HG02852 (cell line): ENCODE data around the gene CSRNP3.
"Not testable (repeated sequence)": the region's sequence is repeated elsewhere in the genome, so short reads cannot be mapped to it uniquely, and the experiment has no call there.

Experiments
- ATAC-seq: cut with Tn5 transposase; IDR thresholded peaks from one replicate; pipeline ENCODE4 v1.9.1; 2021; ENCODE audit warnings: mild to moderate bottlenecking, moderate library complexity; ENCODE audit not compliant: unreplicated experiment

Gene CSRNP3

DNA sequence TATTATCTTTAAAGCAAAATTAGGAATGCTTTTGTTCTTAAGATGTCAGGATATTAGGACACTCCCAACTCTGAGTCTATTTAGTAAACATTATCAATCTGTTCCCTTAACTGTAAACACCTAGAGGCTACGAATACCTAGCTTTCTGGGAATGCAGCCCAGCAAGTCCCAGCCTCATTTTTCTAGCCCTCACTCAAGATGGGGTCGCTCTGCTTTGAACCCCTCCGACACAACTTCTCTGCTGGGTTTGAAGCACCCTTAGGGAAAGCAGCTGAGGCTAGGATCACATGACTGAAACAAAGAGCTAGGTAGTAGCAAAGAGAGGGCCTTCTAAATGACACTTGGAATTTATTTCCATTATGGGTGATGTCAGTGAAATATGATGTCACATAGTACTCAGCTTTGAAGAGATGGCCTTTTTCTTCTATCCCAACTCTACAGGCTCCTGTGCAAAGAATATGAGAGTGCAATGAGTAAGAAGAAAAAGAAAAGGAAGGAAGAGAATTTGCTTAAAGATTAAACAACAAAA, 114.7 kb downstream of the CSRNP3 start:
- no peak for ATAC-seq

DNA sequence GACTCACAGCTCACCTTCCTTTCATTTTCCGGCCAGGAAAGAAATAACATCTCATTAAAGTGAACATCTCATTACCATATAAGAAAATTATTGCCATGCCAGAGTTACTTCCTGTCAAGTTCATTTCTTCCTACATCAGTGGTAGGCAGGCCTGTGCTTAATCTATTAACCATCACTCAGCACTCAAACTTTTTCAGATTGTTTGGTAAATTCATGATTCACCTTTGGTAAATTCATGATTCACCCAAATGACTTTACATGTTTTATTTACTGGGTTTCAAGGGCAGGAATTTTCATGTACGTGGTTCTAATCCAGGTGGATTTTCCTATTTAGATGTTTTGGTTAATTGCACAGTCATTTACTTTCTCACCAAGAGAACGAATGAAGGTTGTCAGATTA, 116.5 kb downstream of the CSRNP3 start:
- ATAC-seq, result no peak

DNA sequence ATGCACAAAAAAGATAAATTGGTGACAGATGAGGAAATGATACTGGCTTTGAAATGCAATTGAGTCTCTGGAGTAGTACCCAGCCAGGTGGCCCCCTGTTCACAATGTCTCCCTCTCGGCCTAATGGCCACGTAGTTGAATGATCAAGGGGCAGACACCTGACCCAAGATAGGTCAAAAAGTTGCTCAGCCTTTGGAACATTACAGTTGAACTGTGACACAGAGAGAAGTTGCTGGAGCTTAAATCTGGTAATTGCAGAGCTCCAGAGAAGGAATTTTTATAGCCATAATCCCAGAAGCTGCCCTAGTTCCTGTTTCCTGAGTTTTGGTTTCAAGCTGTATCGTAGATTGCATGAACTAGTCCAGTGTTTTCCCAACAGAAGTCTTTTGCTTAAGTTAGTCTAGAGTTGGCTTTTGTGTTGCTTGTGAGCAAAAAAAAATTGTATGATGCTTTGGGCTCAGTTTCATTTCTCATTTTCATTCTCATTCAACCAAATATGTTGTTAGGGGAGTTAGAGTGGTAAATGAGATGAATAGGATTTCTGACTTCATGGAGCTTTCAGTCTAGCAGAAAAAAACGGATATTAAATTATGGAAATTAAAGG, 117.9 kb downstream of the CSRNP3 start:
- ATAC-seq, result peak; percentile 89

DNA sequence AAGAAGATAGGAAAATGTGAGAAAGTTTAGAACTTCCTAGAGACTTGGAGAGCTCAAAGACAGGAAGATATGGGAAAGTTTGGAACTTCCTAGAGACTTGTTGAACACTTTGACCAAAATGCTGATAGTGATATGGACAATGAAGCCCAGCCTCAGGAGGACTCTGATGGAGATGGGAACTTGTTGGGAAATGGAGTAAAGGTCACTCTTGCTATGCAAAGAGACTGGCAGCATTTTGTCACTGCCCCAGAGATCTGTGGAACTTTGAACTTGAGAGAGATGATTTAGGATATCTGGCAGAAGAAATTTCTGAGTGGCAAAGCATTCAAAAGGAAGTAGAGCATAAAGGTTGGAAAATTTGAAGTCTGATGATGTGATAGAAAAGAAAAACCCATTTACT, 121.5 kb downstream of the CSRNP3 start:
- ATAC-seq, result not testable (repeated sequence)

DNA sequence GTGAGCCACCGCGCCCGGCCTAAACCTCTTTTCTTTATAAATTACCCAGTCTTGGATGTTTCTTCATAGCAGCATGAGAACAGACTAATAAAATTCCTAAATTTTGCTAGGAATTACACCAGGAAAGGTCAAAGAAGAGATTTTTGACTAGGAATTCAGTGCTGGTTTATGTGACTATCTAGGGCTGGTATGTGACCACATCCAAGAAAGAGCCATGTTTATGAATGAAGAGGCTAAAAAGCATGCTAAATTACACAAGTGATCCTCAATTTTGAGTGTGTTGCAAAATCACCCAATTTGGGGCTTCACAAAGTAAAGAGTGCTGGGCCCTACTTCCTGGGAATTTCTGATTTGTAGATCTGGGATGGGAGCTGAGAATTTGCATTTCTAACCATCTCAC, 123.6 kb downstream of the CSRNP3 start:
- ATAC-seq, result no peak

DNA sequence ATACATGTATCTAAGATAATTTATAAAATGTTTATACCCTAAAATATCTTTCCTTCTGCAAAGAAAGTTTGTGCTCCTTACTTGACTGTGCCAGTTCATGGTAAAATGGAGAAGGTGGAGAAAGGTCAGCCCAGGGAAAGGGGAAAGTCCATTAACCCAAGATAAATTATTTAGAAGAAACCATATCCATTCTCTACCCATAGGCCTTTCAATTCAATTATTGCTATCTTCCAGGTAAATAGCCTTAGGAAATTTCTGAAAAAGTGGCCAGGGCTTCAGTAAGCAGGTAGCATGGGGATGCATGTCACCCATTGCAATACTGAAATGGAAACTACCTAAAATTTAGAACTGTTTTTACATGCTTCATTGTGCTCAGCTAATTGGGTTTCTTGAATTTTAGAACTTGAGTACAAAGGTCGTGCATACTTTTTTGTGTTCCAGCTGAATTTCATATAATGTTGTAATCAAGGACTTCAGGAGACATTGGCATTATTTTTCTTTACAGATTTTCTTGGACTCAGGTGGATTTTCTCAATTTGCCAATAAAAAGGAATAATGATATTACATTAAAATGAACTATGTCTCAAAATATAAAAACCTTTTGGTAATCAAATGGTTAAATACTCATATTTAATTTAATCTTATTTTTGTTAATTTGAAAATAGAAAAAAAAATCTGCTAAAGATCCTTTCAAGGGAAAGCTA, 124.9 kb downstream of the CSRNP3 start:
- peak; percentile 55 for ATAC-seq

DNA sequence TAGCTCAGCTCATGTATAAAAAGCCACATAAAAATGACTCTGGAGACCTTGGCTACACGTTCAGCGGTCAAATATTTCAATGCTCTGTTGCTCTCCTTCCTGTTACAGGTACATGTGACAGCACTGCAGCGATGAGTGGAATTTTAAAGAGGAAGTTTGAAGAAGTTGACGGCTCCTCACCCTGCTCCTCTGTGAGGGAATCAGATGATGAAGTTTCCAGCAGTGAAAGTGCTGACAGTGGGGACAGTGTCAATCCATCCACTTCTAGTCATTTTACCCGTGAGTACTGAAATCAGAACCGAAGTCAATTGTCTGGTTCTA, 125.4 kb downstream of the CSRNP3 start:
- ATAC-seq, result peak; percentile 91

DNA sequence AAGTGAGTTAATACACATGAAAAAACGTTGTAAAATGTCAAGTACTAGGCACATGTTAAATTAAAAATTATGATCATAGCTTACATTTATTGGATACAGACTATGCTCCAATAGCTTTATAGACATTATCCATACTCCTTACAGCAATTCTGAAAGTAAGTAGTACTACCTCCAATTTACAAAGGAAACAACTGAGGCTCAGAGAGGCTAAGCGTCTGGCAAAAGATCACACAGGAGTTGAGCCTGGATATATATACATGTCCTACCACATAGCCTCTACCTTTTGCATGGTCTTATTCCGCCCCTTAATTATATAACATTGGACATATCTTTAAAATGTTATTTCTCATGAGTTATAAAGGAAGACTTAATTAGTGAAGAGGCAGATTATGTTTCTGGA, 127.3 kb downstream of the CSRNP3 start:
- no peak for ATAC-seq

DNA sequence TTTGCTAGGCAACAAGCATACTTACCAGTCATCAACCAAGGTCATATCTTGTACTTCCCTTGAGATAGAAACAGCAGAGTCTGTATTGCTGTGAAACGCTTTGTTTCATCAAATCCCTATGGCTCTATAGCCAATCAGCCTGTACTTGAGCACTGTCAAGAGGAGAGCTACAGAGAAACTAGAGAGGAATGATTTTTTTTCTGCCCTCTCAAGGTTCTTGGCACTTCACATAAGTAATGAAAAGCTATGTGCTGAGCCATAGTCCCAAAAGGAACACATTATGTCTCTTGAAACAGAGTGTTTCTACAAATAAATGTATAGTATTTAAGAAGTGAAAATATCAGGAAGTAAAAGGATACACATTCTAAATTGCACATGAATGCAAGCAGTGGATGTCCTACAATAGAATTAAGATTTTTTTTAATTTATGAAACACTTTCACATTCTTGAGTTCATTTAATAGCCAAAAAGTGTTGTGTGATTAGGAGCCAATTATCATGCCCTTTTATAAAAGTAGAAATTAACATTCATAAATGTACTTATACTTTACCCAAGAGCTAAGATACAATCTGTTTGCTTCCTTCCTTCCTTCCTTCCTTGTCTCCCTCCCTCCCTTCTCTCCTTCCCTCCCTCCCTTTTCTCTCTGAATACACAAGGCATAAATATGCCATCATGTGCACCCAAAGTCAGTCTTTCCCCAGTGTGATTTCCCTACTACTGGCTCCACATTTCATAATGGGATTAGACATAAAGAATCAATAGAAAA, 131.8 kb downstream of the CSRNP3 start:
- no peak for ATAC-seq

DNA sequence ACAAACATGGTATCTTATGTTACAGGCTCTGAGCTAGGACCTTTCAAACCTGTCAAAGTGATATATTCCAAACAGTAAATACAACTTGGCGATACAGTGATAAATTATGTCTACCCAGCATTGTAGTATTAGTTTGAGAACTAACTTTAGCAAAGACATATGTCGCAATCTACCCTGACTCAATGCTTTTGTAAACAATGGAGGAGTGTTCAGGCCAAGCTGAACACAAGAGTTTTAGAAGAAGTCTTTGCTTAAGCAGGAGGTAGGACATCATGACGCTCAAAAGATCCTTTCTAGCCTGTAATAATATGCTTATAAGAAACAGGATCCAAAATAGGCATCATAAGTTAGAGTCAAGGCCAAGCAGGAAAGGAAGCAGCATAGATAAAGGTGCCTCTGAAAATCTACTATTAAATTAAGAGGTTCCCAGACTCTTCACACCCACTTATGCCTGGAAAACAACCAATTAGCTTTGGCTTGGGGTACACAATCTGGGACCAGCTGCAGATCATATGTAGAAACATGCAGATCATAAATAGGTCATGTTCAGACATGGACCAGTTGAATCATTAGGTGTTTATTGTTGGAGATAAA, 132.5 kb downstream of the CSRNP3 start:
- no peak for ATAC-seq

DNA sequence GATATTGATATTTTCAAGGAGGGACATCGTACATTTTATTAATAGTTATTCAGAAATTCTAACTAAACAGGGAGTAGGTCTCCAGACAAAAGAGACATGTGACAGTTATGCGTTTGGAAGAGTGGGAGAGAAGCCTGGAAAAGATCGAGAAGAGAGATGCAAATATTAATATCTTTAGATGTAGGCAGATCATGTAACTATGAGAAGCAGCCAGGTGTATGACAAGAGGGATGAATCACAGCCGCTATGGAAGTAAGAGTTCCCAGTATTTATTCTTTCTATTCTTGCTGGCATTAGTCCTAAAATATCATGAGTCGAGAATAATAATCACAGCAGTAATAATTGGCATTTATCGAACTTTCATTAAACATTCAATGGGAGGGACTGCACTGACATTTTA, 140.2 kb downstream of the CSRNP3 start:
- no peak for ATAC-seq

DNA sequence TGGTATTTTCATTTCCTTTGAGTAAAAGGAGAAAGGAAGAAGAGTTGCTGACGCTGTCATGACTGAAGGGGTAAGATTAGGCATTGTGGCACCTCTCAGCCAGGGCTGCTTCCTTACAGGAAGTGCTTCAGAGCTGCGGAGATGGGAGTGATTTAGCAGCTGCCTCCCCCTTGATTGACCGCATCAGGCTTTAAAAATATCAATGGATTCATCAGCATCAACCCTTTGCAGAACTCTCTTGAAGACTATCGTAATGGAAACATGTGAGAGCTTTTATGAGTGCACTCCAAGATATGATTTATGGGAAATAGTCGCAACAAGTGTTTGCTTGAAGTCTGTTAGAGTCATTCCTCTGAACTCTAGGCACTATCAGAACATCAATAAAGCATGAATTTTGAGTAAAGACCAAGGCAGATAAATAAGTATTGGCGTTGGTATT, 141.1 kb downstream of the CSRNP3 start:
- ATAC-seq, result no peak

DNA sequence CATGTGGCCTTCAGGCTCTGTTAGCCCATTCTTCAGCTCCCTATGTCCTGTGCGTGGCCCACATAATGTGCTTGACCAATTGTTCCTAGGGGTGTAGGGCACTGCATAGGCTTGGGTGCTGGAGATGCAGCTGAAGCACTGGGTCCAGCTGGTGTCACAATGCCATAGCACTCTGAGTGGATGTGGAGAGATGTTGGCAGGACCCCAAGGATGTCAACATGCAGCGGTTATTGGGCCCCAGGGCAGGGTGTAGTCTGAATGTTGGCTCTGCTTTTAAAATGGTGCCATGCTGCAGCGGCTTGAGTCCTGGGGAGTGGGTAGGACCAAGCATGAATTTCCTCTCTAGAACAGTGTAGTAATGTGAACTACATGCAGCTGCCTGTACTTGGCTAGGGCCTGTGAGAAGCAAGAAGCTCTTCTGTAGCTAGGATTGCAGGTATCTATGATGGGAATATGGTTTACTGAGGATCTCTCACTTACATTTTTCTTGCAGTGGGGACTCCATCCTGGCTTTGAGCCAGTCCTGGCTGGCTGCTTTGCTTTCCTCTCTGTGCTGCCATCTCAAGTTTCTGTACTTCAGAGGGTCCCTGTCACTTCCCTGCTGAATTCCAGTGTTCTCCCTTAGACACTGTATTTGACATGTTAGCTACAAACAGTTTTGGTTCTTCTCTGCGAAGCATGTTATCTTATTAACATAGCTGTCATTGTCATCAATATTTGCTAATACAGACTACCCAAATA, 148.4 kb downstream of the CSRNP3 start:
- no peak for ATAC-seq

DNA sequence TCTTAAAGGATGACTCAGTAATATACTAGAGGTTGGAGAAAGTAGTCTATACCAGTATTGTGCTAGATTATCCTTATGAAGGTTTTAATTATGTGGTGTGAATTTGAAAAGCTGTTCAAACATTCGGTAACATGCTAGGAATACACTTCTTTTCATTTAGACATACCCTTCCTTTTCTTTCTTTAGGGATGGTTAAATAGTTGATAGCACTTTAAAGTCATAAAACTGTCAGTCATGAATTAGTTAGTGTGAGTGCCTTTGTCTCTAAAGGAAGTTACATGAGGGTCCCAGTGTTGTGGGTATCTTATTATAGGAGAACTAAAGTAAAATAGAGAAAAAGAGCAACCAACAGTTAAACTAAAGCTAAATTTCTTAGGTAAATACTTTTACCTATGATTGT, 149.3 kb downstream of the CSRNP3 start:
- no peak for ATAC-seq

DNA sequence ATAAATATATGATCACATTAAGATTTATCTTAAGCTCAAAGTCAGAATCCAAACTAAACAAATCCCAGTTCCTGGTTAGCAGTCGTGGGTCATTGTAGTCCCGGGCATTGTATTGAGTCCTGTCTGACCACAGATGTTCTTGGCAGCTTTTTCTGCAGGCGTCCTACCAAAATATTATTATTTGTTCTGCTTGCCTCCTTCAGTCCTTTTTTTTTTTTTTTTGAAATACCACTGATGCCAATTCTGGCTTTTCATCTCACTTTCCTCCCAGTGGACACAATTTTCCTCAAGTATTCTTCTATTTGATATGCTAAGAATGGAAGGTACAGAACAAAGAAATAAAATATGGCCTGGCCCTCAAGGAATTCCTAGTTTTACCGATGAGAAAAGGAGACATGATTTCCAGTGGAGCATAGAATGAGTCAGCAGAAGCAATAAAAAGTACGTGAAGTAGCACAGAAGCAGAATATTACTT, 151.6 kb downstream of the CSRNP3 start:
- no peak for ATAC-seq

DNA sequence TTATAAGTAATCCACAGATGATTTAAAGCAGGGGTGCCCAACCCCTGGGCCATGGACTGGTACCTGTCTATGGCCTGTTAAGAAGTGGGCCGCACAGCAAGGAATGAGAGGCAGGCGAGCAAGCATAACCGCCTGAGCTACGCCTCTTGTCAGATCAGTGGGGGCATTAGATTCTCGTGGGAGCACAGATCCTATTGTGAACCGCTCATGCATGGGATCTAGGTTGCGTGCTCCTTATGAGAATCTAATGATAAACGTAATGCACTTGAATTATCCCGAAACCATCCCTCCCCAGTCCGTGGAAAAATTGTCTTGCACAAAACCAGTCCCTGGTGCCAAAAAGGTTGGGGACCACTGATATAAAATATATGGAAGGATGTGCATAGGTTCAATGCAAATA, 153.7 kb downstream of the CSRNP3 start:
- ATAC-seq, result no peak

DNA sequence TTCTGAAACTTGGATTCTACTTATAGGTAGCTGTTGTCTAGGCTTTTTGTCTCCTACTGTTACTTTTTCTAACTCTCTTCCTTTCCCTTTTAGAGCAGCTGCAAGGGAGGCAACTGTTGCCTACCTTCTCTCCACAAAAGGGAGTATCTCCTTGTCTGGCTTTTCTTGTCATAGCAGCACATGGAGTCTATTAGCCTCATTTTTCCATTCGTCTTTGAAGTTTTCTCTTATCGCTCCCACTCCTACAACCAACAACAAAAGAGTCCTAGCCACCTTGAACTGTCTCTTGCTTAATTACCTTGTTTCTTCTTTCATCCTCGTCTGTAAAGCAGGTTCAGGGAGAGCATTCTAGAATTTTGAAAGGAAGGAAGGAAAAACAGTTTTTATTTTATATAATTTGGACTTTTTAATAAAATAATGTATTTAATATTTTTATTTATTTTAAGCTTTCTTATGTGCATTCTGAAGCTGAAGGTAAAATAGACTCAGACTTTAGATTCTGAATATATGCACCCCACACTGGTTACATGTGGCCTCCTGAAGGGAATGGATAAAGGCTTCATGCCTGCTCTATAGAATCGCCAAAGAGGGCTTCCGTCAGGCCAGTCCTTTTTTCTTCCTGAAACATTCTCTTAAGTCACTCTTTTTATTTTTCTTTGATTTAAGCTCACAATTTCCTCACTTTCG, 154.4 kb downstream of the CSRNP3 start:
- no peak for ATAC-seq

DNA sequence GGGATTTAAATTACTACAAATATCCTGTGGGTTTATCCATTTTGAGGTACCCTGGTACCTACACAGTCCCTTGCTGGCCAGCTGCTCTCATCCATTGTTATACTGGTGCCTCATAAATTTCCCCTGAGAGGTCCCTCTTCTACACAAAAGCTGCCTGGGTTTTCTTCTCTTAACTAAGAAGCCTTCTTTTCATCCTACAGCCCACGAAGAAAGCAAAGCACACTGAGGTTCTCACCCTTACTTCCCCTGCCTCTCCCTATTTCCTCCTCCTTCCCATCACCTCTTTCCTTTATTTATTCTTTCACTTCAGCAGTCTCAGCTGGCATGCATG, 154.9 kb downstream of the CSRNP3 start:
- no peak for ATAC-seq

DNA sequence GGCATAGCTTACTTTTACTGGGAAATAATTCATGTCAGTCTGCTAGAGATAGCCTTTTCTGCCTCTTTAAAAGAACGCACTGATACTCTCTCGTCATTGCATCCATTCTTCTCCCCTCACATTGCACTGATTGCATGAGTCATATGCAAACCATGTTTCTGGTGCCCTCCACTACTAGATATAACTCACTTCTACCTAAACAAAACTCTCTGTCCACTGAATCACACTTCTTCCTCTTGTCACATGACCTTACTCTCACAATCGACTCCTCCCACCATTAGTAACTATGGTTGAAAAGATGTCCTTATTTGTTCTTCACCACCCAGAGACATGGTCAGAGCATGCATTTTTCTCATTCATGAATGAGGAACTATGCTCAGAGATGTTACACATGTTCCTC, 158.0 kb downstream of the CSRNP3 start:
- no peak for ATAC-seq

DNA sequence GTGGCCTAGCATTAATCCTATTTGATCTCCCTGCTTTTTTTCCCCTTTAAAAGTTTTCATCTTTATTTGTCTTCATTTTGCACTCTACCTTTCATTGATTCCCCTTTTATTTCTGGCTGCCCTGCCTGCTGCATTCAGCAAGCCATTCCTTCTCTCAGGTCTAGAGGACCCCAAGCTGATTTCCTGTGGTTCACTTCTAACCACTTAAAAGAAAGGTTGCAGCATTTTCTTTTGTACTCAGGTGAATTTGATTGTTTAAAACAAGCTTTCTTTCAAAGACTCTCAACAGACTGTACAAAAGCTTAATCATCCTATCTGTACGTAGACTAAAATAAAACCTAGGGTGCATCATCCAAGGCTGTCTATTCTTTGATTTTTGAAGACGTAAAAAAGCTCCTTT, 160.3 kb downstream of the CSRNP3 start:
- ATAC-seq, result no peak
